Measurements from ENCODE around the gene CACNA1C.

Gene CACNA1C

GRCh38 chr12:2198542-2198941 lies 145.8 kb downstream of the CACNA1C start:
- DNase-seq (ENCODE audit: low spot score): no peak

- no peak for DNase-seq (ENCODE audit: low spot score)
These were observed 153.2 kb downstream of the CACNA1C start for GRCh38 chr12:2205996-2206395.

GRCh38 chr12:2208837-2209635 lies 156.2 kb downstream of the CACNA1C start:
- DNase-seq (ENCODE audit: low spot score): no peak

GRCh38 chr12:2211119-2211518 lies 158.3 kb downstream of the CACNA1C start:
- no peak for DNase-seq (ENCODE audit: low spot score)

DNA sequence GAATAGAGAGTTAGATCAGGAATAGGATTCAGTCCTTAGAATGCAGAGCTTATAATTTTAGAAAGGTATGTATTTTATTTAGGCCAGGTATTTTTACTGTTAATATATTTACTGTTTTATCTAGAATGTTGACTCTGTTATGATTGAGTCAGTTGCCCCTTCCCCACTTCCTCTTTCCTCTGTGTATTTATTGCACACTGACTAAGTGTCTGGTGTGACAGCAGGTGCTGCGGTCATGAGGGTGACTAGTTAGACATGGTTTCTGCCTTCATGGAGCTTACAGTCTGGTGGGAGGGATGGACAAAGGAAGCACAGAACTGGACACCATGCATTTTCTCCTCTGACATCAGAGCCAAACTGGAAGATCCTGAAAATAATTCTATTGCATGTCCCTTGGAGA lies 159.8 kb downstream of the CACNA1C start:
- DNase-seq (ENCODE audit: low spot score): no peak

GRCh38 chr12:2212971-2213869 lies 160.4 kb downstream of the CACNA1C start:
- no peak for DNase-seq (ENCODE audit: low spot score)

- DNase-seq (ENCODE audit: low spot score): no peak
These were observed 161.6 kb downstream of the CACNA1C start for GRCh38 chr12:2214411-2214810.

DNA sequence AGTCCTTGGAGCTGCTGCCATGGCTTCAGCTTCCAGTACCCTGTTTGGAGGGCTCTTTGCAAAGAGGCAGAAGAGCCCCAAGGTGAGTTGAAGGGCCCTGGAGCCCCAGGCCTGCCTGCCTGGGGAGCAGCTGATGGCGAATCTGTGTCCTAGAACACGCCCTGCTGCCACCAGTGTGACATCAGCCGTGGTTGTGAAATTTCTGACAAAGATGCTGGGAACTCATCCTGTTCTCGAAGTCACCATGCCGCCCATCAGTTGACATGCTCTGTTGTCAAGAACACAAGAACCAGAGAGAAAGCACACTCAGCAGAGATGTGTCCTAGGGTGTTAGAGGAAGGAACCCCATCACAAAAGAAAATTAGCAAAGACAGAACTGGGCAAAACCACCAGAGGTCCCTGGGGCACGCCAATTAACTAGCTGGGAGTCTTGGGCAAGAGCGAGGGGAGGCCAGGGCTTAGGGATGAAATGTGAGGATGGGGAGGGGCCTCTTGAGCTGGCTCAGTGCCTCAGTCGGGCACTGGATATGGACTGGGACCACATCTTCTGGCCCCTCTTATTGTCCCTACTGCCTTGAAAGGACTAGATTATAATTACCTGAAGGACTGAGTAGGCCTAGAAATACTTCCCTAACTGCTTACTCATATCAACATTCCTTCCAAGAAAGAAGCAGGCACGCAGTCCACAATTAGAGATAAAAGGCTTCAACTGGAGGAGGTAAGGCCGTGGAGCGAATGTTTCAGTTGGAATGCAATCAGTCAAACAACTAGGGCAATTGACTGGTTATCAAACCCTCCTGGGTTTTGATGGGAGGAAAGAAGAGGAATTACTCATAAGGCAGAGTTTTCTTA lies 163.1 kb downstream of the CACNA1C start:
- DNase-seq (ENCODE audit: low spot score): no peak

- DNase-seq (ENCODE audit: low spot score): no peak
These were observed 165.9 kb downstream of the CACNA1C start for GRCh38 chr12:2218706-2219105.

DNA sequence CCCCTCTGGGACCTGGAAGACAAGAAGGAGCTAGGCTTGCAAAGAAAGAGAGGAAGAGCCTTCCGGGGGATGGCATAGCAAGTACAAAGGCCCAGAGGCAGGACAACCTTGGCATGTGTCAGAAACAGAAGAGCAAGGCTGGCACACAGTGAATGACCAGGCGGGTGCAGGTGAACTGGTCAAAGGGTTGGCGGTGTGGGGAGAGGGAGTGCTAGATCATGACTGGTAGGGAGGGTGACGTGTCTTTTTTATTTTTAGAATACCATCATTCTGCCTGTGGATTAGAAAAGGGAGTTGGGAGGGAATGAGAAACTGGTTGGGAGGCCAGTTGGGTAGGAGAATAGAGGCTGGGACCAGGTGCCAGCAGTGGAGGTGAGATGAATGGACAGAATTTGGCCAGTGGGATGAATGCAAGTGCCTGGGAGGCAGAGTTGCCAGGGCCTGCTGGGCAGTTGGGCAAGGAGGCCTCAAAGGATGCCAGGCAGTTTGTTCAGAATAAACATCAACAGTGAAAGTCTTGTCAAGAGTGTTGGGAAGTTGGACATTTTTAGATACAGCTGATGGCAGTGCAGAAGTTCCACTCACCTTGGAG lies 168.3 kb downstream of the CACNA1C start:
- DNase-seq (ENCODE audit: low spot score): no peak

DNA sequence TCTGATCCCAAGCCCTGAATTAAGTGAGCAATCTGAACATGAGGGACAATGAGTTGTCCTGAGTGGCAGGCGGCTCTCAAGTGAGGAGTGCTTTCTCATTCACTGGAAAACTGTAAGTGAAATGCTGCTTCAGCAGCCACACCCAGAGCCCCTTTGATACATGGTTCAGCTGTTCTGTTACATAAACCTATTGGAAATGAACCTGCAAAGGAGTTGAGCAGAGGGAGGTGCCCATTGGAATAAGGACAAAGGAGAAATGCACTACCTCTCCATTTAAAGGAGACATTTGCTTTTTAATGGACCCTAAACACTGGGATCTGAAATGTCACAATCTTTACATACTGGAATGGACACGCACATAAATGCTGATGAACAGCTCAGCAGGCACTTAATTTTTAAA lies 169.9 kb downstream of the CACNA1C start:
- no peak for DNase-seq (ENCODE audit: low spot score)

DNA sequence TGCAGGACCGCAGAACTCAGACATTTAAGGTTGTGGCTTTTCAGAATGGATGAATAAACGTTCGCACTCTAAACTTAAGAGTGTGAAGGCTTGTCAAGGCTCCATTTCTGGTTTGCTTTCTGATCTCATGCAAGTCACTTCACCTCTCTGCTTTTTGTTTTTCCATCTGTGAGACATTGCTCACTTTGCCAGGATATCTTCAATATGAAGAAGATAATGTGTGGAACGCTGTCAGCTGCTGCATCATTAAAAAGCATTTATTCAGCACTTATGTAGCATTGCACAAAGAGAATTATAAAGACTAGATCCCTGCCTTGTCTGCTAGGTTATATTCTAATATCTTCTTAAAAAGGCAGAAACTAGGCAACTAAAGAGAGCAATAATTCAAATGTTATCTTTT lies 172.2 kb downstream of the CACNA1C start:
- no peak for DNase-seq (ENCODE audit: low spot score)

DNA sequence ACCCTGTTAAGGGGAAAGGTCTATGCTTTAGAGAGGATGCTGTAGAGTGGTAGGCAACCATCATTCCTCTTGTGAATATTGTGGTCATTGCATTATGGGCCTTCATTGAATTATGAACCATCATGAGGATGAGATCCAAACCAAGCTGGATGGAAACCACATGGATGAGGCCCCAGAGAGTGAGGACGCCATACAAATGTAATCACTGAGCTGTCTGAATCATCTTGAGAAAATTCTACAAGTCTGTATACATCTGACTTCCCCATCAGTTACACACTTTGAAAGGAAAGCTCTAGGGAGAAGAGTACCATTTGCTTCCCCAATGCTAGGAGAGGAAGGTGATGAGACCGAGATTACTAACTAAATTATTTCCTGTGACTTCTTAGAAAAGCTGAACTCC lies 172.9 kb downstream of the CACNA1C start:
- no peak for DNase-seq (ENCODE audit: low spot score)

- no peak for DNase-seq (ENCODE audit: low spot score)
These were observed 173.9 kb downstream of the CACNA1C start for GRCh38 chr12:2226641-2227040.

DNA sequence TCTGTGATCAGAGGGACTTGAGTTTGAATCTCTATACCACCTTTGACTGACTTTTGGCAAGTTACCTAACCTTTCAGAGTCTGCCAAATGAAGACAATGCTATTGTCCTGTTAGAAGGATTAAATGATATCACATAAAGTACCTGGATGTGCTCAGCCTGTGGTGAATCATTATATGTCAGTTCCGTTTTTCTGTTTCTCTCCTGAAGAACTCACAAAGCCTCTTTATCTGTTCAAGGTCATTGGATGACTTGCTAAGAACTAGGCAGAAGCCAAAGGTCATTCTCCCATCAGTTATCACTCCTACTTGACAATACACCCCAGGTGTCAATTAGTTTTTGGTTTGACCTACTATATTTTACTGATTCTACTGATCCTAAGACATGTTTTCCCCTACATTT lies 174.6 kb downstream of the CACNA1C start:
- DNase-seq (ENCODE audit: low spot score): no peak

GRCh38 chr12:2228535-2228934 lies 175.7 kb downstream of the CACNA1C start:
- no peak for DNase-seq (ENCODE audit: low spot score)

- no peak for DNase-seq (ENCODE audit: low spot score)
These were observed 177.1 kb downstream of the CACNA1C start for GRCh38 chr12:2229661-2230539.

GRCh38 chr12:2231011-2231595 lies 178.3 kb downstream of the CACNA1C start:
- no peak for DNase-seq (ENCODE audit: low spot score)

DNA sequence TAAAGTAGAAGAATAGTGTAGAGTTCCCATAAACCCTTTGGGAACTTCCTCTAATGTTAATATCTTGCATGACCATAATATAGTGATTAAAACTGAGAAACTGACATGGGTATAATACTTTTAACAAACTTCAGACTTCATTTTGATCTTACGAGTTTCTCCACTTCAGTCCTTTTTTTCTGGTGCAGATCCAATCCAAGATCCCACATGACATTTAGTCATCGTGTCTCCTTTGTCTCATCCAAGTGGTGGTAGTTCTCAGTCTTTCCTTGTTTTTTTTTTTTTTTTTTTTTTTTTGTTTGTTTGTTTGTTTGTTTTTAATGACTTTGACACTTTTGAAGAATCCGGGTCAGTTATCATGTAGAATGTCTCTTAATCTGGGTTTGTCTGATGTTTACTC lies 179.2 kb downstream of the CACNA1C start:
- no peak for DNase-seq (ENCODE audit: low spot score)

DNA sequence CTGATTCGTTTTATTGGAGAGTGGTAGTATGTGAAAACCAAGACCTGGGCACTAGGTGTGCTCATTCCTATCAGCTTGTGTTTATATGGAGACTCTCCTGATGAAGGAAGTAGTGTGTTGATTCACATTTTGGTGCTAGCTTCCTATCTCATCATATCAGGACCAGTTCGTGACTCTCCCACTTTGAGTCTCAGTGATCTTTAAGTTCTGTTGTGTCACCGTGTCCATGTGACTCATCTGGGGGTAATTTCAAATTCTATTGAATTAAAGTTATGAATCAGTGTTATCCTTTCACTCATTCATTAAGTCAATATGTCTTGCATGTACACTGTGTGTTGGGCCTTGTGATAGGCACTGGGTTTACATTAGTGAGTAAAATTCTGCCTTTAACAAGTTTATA lies 180.2 kb downstream of the CACNA1C start:
- DNase-seq (ENCODE audit: low spot score): no peak

- DNase-seq (ENCODE audit: low spot score): no peak
These were observed 181.3 kb downstream of the CACNA1C start for GRCh38 chr12:2234091-2234490.

Measured in HuH-7.5 (cell line).